Right ventricle myocardium superior (tissue), 1 donor: ENCODE data around the gene IRF1. TPM values are rescaled to one million over a fixed set of nuclear protein-coding genes. Genes with fewer than 3 reads are reported as not detected.

ENCODE experiments used
- ATAC-seq: fragments of 200-7000 bp; cut with Tn5 transposase; one replicate; pipeline ENCODE4 v1.9.1; 2020; ENCODE audit warnings: mild to moderate bottlenecking; ENCODE audit not compliant: poor library complexity
- DNase-seq: peaks from one replicate; pipeline ENCODE4 v3.0.0-alpha.2; 2020
- intact Hi-C: fragments of 100-400 bp; cut with DNase I; formaldehyde crosslinking; loops from one replicate; pipeline ENCODE4 v1.11.2; 2022
- total RNA-seq: library from RNA; stranded (reverse); fragmentation: NEBNext Ultra II Directional; extraction: Animal tissue kit (Norgen Biotek cat#: 25700); gene quantifications from one replicate; pipeline ENCODE4 v1.2.1, GENCODE V29; 2021
- donor health status: DM: no; HTN: yes; CAD: no; lungs with severe emphysema.

The IRF1 gene
- total RNA-seq, 1 donor from 2014 or later = 12.5 TPM

GRCh38 chr5:132469380-132470009 is 21.1 kb downstream of the IRF1 start:
- ATAC-seq (no peak), DNase-seq (no peak)
- intact Hi-C loops = no loop called here

GRCh38 chr5:132468656-132469379 is 21.8 kb downstream of the IRF1 start:
- intact Hi-C loops = no loop called here
- DNase-seq = no peak
- ATAC-seq = no peak

- intact Hi-C loops = no loop called here
- ATAC-seq (no peak), DNase-seq (no peak)
Observed at GRCh38 chr5:132467287-132467984, 23.1 kb downstream of the IRF1 start.

- ATAC-seq = peak; percentile 62
- DNase-seq = peak; percentile 78
- intact Hi-C loops = no loop called here
Observed at GRCh38 chr5:132466433-132467286, 23.9 kb downstream of the IRF1 start.

- ATAC-seq (no peak), DNase-seq (no peak)
- intact Hi-C loops = no loop called here
Observed at GRCh38 chr5:132465059-132465707, 25.4 kb downstream of the IRF1 start.

- ATAC-seq (no peak), DNase-seq (no peak)
- intact Hi-C loops = no loop called here
Observed at GRCh38 chr5:132464156-132464939, 26.2 kb downstream of the IRF1 start.

GRCh38 chr5:132463811-132464155 is 26.8 kb downstream of the IRF1 start:
- intact Hi-C loops = no loop called here
- ATAC-seq = no peak
- DNase-seq = no peak

GRCh38 chr5:132462856-132463745 is 27.5 kb downstream of the IRF1 start:
- DNase-seq = no peak
- no peak for ATAC-seq
- intact Hi-C loops = no loop called here

GRCh38 chr5:132462333-132462732 is 28.2 kb downstream of the IRF1 start:
- intact Hi-C loops = no loop called here
- DNase-seq (no peak), ATAC-seq (no peak)

- intact Hi-C loops = no loop called here
- DNase-seq (no peak), ATAC-seq (no peak)
Observed at GRCh38 chr5:132461569-132462070, 29.0 kb downstream of the IRF1 start.

- DNase-seq (no peak), ATAC-seq (no peak)
- intact Hi-C loops = no loop called here
Observed at GRCh38 chr5:132460846-132461568, 29.6 kb downstream of the IRF1 start.

- DNase-seq (peak; percentile 69), ATAC-seq (peak; percentile 37)
- intact Hi-C loops = no loop called here
Observed at GRCh38 chr5:132459983-132460838, 30.4 kb downstream of the IRF1 start.

GRCh38 chr5:132459031-132459982 is 31.3 kb downstream of the IRF1 start:
- intact Hi-C loops = no loop called here
- ATAC-seq (peak; percentile 5), DNase-seq (no peak)

GRCh38 chr5:132458651-132459030 is 31.9 kb downstream of the IRF1 start:
- ATAC-seq = no peak
- no peak for DNase-seq
- intact Hi-C loops = no loop called here
